IMR-90 (cell line): ENCODE data around the gene NUCB2. TPM values are rescaled to one million over a fixed set of nuclear protein-coding genes. Genes with fewer than 3 reads are reported as not detected.

Source experiments
- ATAC-seq: fragments of 200-7000 bp; cut with Tn5 transposase; 2 replicates; pipeline ENCODE4 v1.9.1; 2020; ENCODE audit warnings: low read depth, mild to moderate bottlenecking, moderate library complexity
- Bru-seq: library from RNA; stranded (reverse); fragments of 400-500 nt; gene quantifications from one replicate; lab custom pipeline; 2021; lab: Mats Ljungman, UMichigan
- BruChase-seq, 2 experiments: library from RNA; stranded (reverse); fragments of 400-500 nt; gene quantifications; one replicate each; lab custom pipeline; 2021; lab: Mats Ljungman, UMichigan
- BruUV-seq: library from RNA; stranded (reverse); fragments of 400-500 nt; replicated peaks from 2 replicates; lab custom pipeline; 2021; lab: Mats Ljungman, UMichigan
- CTCF ChIA-PET: fragments of 300-600 bp; formaldehyde crosslinking; extraction: SDS; loops from one replicate; lab custom pipeline; 2021; ENCODE audit warnings: antibody characterized with exemption; lab: Yijun Ruan, JAX
- POLR2A ChIA-PET: fragments of 300-600 bp; sonication (Branson Sonifier 250); formaldehyde crosslinking; loops from one replicate; lab custom pipeline; 2022; ENCODE audit warnings: antibody characterized with exemption; ENCODE audit not compliant: unreplicated experiment; lab: Charles Lee
- DNase-seq: peaks from one replicate; pipeline ENCODE4 v3.0.0; 2013
- H2AFZ ChIP-seq: replicated peaks from 2 replicates; pipeline ENCODE3; 2013; ENCODE audit warnings: low read length, mild to moderate bottlenecking; ENCODE audit not compliant: poor library complexity
- H2AK5ac ChIP-seq: 2 replicates; pipeline ENCODE4 v1.6.1; 2013; ENCODE audit warnings: low read depth, low read length, inconsistent platforms
- H2AK9ac ChIP-seq: replicated peaks from 2 replicates; pipeline ENCODE3; 2013; ENCODE audit warnings: mild to moderate bottlenecking, low read depth, low read length, moderate library complexity; ENCODE audit not compliant: poor library complexity
- H2BK120ac ChIP-seq: 2 replicates; pipeline ENCODE4 v1.6.1; 2013; ENCODE audit warnings: low read depth, low read length, inconsistent platforms
- H2BK15ac ChIP-seq: 3 replicates; pipeline ENCODE4 v1.6.1; 2013; ENCODE audit warnings: low read depth, low read length, inconsistent platforms
- H2BK20ac ChIP-seq: 2 replicates; pipeline ENCODE4 v1.6.1; 2013; ENCODE audit warnings: low read depth, mild to moderate bottlenecking, inconsistent platforms, low read length, moderate library complexity
- H2BK5ac ChIP-seq: 2 replicates; pipeline ENCODE4 v1.6.1; 2013; ENCODE audit warnings: mild to moderate bottlenecking, low read depth, low read length, inconsistent platforms; ENCODE audit not compliant: poor library complexity, severe bottlenecking
- H3K14ac ChIP-seq: replicated peaks from 2 replicates; pipeline ENCODE4 v1.6.1; 2013; ENCODE audit warnings: low read depth, low read length, inconsistent platforms
- H3K18ac ChIP-seq: 2 replicates; pipeline ENCODE4 v1.6.1; 2013; ENCODE audit warnings: low read depth, low read length, control low read depth
- H3K23ac ChIP-seq: 2 replicates; pipeline ENCODE4 v1.6.1; 2013; ENCODE audit warnings: low read depth, low read length, inconsistent platforms
- H3K27ac ChIP-seq: 2 replicates; pipeline ENCODE4 v1.5.1; 2013; ENCODE audit warnings: mild to moderate bottlenecking, control low read depth, low read length; ENCODE audit not compliant: insufficient read depth
- H3K27me3 ChIP-seq: 2 replicates; pipeline ENCODE4 v1.6.1; 2013; ENCODE audit warnings: low read length; ENCODE audit not compliant: control insufficient read depth, insufficient read depth
- H3K36me3 ChIP-seq: 2 replicates; pipeline ENCODE4 v1.6.1; 2013; ENCODE audit warnings: low read length, mixed read lengths; ENCODE audit not compliant: control insufficient read depth, insufficient read depth
- H3K4ac ChIP-seq: 2 replicates; pipeline ENCODE4 v1.6.1; 2013; ENCODE audit warnings: low read depth, low read length, inconsistent platforms
- H3K4me1 ChIP-seq: 2 replicates; pipeline ENCODE4 v1.6.1; 2013; ENCODE audit warnings: low read length, mixed read lengths; ENCODE audit not compliant: control insufficient read depth, insufficient read depth
- H3K4me2 ChIP-seq: 2 replicates; pipeline ENCODE4 v1.6.1; 2013; ENCODE audit warnings: low read depth, mild to moderate bottlenecking, control low read depth, low read length, moderate library complexity
- H3K4me3 ChIP-seq: 2 replicates; pipeline ENCODE4 v1.5.1; 2013; ENCODE audit warnings: low read depth, mild to moderate bottlenecking, control low read depth, low read length, moderate library complexity; ENCODE audit not compliant: insufficient read depth
- H3K56ac ChIP-seq: 2 replicates; pipeline ENCODE4 v1.6.1; 2013; ENCODE audit warnings: low read length, inconsistent platforms; ENCODE audit not compliant: insufficient read depth; ENCODE audit errors: extremely low read depth
- H3K79me1 ChIP-seq, 2 experiments: 2 replicates each; pipeline ENCODE4 v1.6.1; 2013; ENCODE audit warnings: low read length in 2 of 2, inconsistent platforms in 1 of 2, low read depth in 1 of 2
- H3K9ac ChIP-seq: 2 replicates; pipeline ENCODE4 v1.6.1; 2013; ENCODE audit warnings: low read depth, low read length, control low read depth
- H3K9me1 ChIP-seq: 2 replicates; pipeline ENCODE4 v1.6.1; 2013; ENCODE audit warnings: low read length, inconsistent platforms; ENCODE audit not compliant: insufficient read depth
- H3K9me3 ChIP-seq: 2 replicates; pipeline ENCODE4 v1.6.1; 2013; ENCODE audit warnings: low read length; ENCODE audit not compliant: control insufficient read depth, insufficient read depth
- H4K20me1 ChIP-seq: 2 replicates; pipeline ENCODE4 v1.6.1; 2013; ENCODE audit warnings: low read length, inconsistent platforms; ENCODE audit not compliant: insufficient read depth
- H4K5ac ChIP-seq: 2 replicates; pipeline ENCODE4 v1.6.1; 2013; ENCODE audit warnings: mild to moderate bottlenecking, low read depth, low read length, control low read depth
- H4K8ac ChIP-seq, 2 experiments: 2 replicates each; pipeline ENCODE4 v1.6.1; 2013; ENCODE audit warnings: low read depth in 2 of 2, low read length in 2 of 2, control low read depth in 1 of 2, inconsistent platforms in 1 of 2
- H4K91ac ChIP-seq: 2 replicates; pipeline ENCODE4 v1.6.1; 2013; ENCODE audit warnings: low read depth, low read length, inconsistent platforms; ENCODE audit not compliant: insufficient read depth
- BHLHE40 ChIP-seq: fragments of 150-350 bp; IDR thresholded peaks from 2 replicates; pipeline ENCODE4 v1.6.1; 2016; ENCODE audit warnings: mild to moderate bottlenecking, low read depth, low read length
- CEBPB ChIP-seq: IDR thresholded peaks from 2 replicates; pipeline ENCODE4 v1.6.1; 2012; ENCODE audit warnings: low read depth, low read length, improper control_type of control experiment
- FOS ChIP-seq: fragments of 150-350 bp; IDR thresholded peaks from 2 replicates; pipeline ENCODE4 v1.6.1; 2016; ENCODE audit warnings: low read depth, low read length
- MAFK ChIP-seq: IDR thresholded peaks from 2 replicates; pipeline ENCODE4 v1.6.1; 2012; ENCODE audit warnings: low read depth, low read length, improper control_type of control experiment
- MAZ ChIP-seq: IDR thresholded peaks from 2 replicates; pipeline ENCODE4 v1.6.1; 2012; ENCODE audit warnings: low read depth, mild to moderate bottlenecking, low read length, improper control_type of control experiment, moderate library complexity, borderline replicate concordance
- MXI1 ChIP-seq: IDR thresholded peaks from 2 replicates; pipeline ENCODE4 v1.6.1; 2012; ENCODE audit warnings: low read depth, mild to moderate bottlenecking, low read length, moderate library complexity, borderline replicate concordance
- NFE2L2 ChIP-seq: fragments of 150-350 bp; IDR thresholded peaks from 2 replicates; pipeline ENCODE4 v1.6.1; 2016; ENCODE audit warnings: low read depth, mild to moderate bottlenecking, low read length
- POLR2A ChIP-seq: IDR thresholded peaks from 2 replicates; pipeline ENCODE4 v1.6.1; 2012; ENCODE audit warnings: mild to moderate bottlenecking, low read depth, low read length
- RAD21 ChIP-seq: IDR thresholded peaks from 2 replicates; pipeline ENCODE4 v1.6.1; 2012; ENCODE audit warnings: low read length, improper control_type of control experiment
- RCOR1 ChIP-seq: IDR thresholded peaks from 2 replicates; pipeline ENCODE4 v1.6.1; 2012; ENCODE audit warnings: mild to moderate bottlenecking, low read length, improper control_type of control experiment; ENCODE audit not compliant: insufficient replicate concordance
- WGBS, 2 experiments: methylation state at CpG; one replicate each; pipeline versions ENCODE4 v1.1.5 to v1.1.7; 2013; ENCODE audit warnings: missing lambda C conversion rate in 2 of 2; ENCODE audit not compliant: insufficient read length in 1 of 2; ENCODE audit errors: extremely low coverage in 2 of 2; 5-methylcytosine and 5-hydroxymethylcytosine counted together
- dilution Hi-C: fragments of 300-500 bp; cut with HindIII; formaldehyde crosslinking; loops from one replicate; pipeline ENCODE4 v1.14.3; 2018; ENCODE audit warnings: low sequenced_read_pairs; ENCODE audit not compliant: unreplicated experiment
- in situ Hi-C: fragments of 300-500 bp; cut with MboI; formaldehyde crosslinking; loops from 3 replicates; pipeline ENCODE4 v1.14.3; 2019; ENCODE audit warnings: low sequenced_read_pairs, inconsistent platforms, mixed read lengths
- intact Hi-C: fragments of 100-400 bp; cut with micrococcal nuclease; formaldehyde crosslinking; loops from 2 replicates; pipeline ENCODE4 v1.10.0; 2022
- long read RNA-seq: library from polyadenylated mRNA; unstranded; transcript quantifications from one replicate; pipeline ENCODE4 v2.0.0, GENCODE V29; 2021; ENCODE audit not compliant: unreplicated experiment
- polyA plus RNA-seq, 3 experiments: library from polyadenylated mRNA; depleted of rRNA; stranded (reverse); fragments of >200 nt; gene quantifications; 2 replicates each; pipeline ENCODE4 v1.2.3, GENCODE V29; 2012; ENCODE audit warnings: low replicate concordance in 1 of 3
- total RNA-seq: library from RNA; depleted of rRNA; stranded (reverse); fragments of >200 nt; gene quantifications from 2 replicates; pipeline ENCODE4 v1.2.3, GENCODE V29; 2012; rRNA removed

Gene NUCB2
- total RNA-seq (52.7 and 83.0 TPM in 2 replicates), polyA plus RNA-seq (2012; rRNA removed) (54.9 and 55.4 TPM in 2 replicates), Bru-seq, nascent RNA (percentile 64 among the genes with signal in this experiment), BruChase-seq, experiment 1, labeled RNA remaining after a 6-hour chase (percentile 68 among the genes with signal in this experiment), BruChase-seq, experiment 2, labeled RNA remaining after a 2-hour chase (percentile 60 among the genes with signal in this experiment)
- polyA plus RNA-seq (2012; cell fraction: cytosol; rRNA removed): 12.9 and 14.7 TPM in 2 replicates
- 2.4 and 14.4 TPM in 2 replicates for polyA plus RNA-seq (2012; cell fraction: nucleus; rRNA removed; ENCODE audit: low replicate concordance)
- long read RNA-seq, transcript NUCB2-208 (14 exons, 2,274 nt): major isoform, 46 of 159 reads
- long read RNA-seq, partial matches to known transcripts: 55 of 159 reads
- long read RNA-seq, other reads (novel, unspliced or antisense): 56 of 159 reads

GRCh38 chr11:17276236-17277023, at the start of gene NUCB2:
NUCB2 (plus strand) TSS chr11:17276739; CDS start chr11:17295324, 18,585 bp downstream.
- Histone ChIP-seq H3K9me3 (no peaks in the 10 kb centered on the region), H2AFZ (peak within 1 kb of the TSS; percentile 97), H3K4ac (peak within 1 kb of the TSS; percentile 93), H3K4me3 (peak within 1 kb of the TSS; percentile 79), H3K14ac (peak within 1 kb of the TSS; percentile 91), H3K27ac (peak within 1 kb of the TSS; percentile 77), H3K27me3 (no peaks in the 10 kb centered on the region), H4K20me1 (no peaks in the 10 kb centered on the region), H3K23ac (peak within 1 kb of the TSS; percentile 70; the same call in 1 of the 2 replicates), H4K91ac (peak within 1 kb of the TSS; percentile 79), H3K79me1 (peaks cover 15 to 27% of the 10 kb centered on the region in 2 experiments), H3K18ac (peak within 1 kb of the TSS; percentile 38), H3K4me2 (peak within 1 kb of the TSS; percentile 93), H2BK120ac (peak within 1 kb of the TSS; percentile 70), H2BK5ac (peak within 1 kb of the TSS; percentile 77), H3K56ac (peak within 1 kb of the TSS; percentile 22), H3K36me3 (no peaks in the 10 kb centered on the region), H3K9me1 (no peaks in the 10 kb centered on the region), H2BK20ac (peak within 1 kb of the TSS; percentile 43; the same call in 1 of the 2 replicates), H4K8ac (peak within 1 kb of the TSS; percentile 93 to 96), H3K4me1 (peaks cover 2% of the 10 kb centered on the region; the same call in 1 of the 2 replicates), H3K9ac (peak within 1 kb of the TSS; percentile 77), H2AK5ac (peak within 1 kb of the TSS; percentile 91), H2BK15ac (peak within 1 kb of the TSS; percentile 22; the same call in 1 of the 3 replicates), H4K5ac (peak within 1 kb of the TSS; percentile 84), H2AK9ac (peak within 1 kb of the TSS; percentile 90)
- DNase-seq: peak; percentile 93
- ChIA-PET POLR2A (no interaction called here), CTCF (interaction anchor here (1.1 kb wide), 1 partner anchor 19 kb away, joined by 3 read pairs; no protein-coding TSS in a partner anchor)
- ATAC-seq: peak; percentile 97
- dilution Hi-C loops (no loop called here), intact Hi-C loops (loop anchor here (1.0 to 5.0 kb wide), 2 partner anchors 46 to 76 kb away; partner anchors contain the start of gene NCR3LG1), in situ Hi-C loops (no loop called here)
- 0 out of 2 replicates have a peak, but pooled peaks have one; percentile 5 for TF ChIP-seq RAD21
- TF ChIP-seq BHLHE40: no peak
- TF ChIP-seq CEBPB: no peak
- no peak for TF ChIP-seq RCOR1
- TF ChIP-seq NFE2L2: no peak
- 0 out of 2 replicates have a peak, but pooled peaks have one; percentile 19 for TF ChIP-seq MXI1
- peak; percentile 72 for TF ChIP-seq POLR2A
- 0 out of 2 replicates have a peak, but pooled peaks have one; percentile 7 for TF ChIP-seq MAFK
- peak; percentile 75 for TF ChIP-seq FOS
- TF ChIP-seq MAZ: peak; percentile 81
- BruUV-seq: no TSS peak
- WGBS, 2 experiments: 1% methylated on average over 36 of the region's 75 CpGs; no CpG with 5 or more reads in 1 of the 2 experiments
